Measurements from ENCODE around the gene BCAP31.
"Not testable (repeated sequence)": the region's sequence is repeated elsewhere in the genome, so short reads cannot be mapped to it uniquely, and the experiment has no call there.

BCAP31 gene

GRCh38 chrX:153733651-153734240 is 9.6 kb upstream of the BCAP31 start:
- no peak for DNase-seq

GRCh38 chrX:153732401-153732800 is 8.2 kb upstream of the BCAP31 start:
- DNase-seq = no peak

DNA sequence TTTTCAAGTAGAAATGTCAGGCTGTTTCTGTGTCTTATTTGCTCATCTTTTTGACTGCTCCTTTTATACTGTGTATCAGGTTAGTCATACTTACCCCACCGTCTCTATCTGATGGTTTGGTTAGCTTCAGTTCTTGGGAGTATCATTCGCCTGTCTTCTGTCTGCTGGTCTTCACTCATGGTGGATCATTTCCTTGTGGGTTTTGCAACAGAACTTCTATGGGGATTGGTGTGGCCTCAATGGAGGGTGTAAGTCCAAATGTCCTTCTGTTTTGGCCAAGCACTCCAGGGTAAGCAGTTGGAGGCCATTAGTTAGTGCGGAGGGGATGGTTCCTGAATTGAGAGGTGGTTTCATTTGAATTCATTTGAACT is 7.6 kb upstream of the BCAP31 start:
- no peak for DNase-seq

DNA sequence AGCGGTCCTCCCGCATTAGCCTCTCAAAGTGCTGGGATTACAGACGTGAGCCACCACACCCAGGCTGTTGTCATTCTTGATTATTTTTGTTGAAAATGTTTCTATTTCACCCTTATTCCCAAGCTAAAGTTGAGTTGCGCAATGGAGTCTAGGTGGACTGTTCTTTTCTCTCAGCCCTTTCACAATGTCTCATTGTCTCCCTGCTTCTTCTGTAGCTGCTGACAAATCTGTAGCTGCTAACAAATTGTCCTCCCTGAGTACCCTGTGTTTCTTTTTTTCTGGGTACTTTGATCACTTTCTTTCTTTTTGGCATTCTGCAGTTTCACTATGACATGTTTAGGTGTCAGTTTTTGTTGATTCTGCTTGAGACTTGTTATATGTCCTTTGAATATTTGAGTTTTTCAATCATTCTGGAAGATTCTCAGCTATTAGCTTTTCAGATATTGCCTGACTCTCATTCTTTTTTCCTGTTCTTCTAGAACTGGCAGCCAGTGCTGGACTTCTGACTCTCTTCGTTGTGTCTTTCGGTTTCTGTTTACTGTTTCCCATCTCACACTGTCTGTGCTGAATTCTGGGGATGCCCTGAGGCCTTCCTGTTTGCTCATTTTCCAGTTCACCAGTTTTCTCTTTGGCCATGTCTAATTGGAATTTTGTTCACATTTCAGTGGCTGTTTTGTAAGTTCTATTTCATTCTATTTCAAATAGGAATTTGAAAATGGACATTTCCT is 7.1 kb upstream of the BCAP31 start:
- DNase-seq = no peak

- DNase-seq = not testable (repeated sequence)
Measured at GRCh38 chrX:153730115-153730514, 5.9 kb upstream of the BCAP31 start.

DNA sequence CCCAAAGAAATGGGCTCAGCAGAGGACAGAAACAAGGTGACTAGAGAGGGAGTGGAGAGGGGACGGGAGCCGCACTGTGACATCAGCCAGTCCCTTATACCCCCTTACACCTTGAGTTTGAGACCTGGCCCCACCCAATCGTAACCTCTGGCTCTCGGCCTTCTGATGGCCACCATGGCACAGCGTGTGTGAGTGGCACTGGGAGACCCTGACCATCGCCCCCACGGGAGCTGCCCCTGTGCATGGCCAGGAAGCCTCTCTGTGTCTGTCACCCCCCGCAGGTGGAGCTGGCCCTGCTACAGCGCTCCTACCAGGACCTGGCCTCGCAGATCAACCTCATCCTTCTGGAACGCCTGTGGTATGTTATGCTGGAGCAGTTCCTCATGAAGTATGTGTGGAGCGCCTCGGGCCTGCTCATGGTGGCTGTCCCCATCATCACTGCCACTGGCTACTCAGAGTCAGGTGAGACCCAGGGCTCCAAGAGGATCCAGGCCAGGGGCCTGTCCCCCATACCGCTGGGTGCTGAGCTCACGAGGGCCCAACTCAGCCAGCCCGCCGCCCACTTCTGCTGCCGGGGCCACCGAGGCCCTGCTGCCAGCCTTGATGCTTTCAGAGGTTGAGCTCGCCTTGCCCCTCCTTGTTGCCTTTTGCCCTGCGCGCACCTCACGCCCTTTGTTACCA is 4.9 kb upstream of the BCAP31 start:
- DNase-seq = no peak

- no peak for DNase-seq
Measured at GRCh38 chrX:153728095-153728494, 3.9 kb upstream of the BCAP31 start.

DNA sequence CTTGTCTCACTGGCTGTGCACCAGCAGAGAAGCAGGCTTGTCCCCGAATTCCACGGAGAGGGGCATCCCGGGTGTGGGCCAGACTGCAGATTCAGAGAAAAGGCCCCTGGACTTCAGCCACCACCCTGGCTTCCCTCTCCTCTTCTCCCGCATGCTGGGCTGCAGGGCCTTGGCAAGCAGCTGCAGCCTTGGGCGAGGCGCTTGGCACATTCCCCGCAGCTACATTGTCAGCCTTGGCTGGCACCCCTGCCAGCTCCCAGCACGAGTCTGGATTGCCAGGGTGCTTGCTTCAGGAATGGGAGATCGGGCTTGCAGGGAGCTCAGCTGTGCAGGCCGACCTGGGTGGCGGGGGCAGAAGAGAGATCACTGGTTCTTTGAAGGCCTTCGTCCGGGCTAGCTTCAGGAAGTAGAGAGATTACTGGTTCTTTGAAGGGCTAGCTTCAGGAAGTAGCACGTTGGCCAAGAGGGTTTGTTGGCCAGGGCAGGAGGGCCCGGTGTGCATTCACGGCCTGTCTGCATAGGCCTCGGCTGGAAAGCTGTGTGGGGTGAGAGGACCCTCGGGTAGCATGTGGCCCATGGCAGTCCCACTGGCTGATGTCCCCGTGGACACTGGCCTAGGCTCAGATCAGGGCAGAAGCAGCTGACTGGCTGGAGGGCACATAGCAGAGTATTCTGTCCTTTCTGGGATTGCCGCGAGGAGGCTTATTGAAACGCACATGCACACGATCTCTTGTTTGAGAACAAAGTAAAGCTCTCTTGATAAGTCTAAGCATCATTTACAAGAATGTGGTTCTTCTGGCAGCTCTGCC is 3.1 kb upstream of the BCAP31 start:
- DNase-seq = no peak

GRCh38 chrX:153726286-153727122 is 2.3 kb upstream of the BCAP31 start:
- DNase-seq = peak; percentile 75

GRCh38 chrX:153725832-153726285 is 1.7 kb upstream of the BCAP31 start:
- DNase-seq = no peak

DNA sequence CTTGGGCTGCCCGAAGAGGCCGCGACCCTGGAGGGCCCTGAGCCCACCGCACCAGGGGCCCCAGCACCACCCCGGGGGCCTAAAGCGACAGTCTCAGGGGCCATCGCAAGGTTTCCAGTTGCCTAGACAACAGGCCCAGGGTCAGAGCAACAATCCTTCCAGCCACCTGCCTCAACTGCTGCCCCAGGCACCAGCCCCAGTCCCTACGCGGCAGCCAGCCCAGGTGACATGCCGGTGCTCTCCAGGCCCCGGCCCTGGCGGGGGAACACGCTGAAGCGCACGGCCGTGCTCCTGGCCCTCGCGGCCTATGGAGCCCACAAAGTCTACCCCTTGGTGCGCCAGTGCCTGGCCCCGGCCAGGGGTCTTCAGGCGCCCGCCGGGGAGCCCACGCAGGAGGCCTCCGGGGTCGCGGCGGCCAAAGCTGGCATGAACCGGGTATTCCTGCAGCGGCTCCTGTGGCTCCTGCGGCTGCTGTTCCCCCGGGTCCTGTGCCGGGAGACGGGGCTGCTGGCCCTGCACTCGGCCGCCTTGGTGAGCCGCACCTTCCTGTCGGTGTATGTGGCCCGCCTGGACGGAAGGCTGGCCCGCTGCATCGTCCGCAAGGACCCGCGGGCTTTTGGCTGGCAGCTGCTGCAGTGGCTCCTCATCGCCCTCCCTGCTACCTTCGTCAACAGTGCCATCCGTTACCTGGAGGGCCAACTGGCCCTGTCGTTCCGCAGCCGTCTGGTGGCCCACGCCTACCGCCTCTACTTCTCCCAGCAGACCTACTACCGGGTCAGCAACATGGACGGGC is 1.0 kb upstream of the BCAP31 start:
- DNase-seq = no peak

DNA sequence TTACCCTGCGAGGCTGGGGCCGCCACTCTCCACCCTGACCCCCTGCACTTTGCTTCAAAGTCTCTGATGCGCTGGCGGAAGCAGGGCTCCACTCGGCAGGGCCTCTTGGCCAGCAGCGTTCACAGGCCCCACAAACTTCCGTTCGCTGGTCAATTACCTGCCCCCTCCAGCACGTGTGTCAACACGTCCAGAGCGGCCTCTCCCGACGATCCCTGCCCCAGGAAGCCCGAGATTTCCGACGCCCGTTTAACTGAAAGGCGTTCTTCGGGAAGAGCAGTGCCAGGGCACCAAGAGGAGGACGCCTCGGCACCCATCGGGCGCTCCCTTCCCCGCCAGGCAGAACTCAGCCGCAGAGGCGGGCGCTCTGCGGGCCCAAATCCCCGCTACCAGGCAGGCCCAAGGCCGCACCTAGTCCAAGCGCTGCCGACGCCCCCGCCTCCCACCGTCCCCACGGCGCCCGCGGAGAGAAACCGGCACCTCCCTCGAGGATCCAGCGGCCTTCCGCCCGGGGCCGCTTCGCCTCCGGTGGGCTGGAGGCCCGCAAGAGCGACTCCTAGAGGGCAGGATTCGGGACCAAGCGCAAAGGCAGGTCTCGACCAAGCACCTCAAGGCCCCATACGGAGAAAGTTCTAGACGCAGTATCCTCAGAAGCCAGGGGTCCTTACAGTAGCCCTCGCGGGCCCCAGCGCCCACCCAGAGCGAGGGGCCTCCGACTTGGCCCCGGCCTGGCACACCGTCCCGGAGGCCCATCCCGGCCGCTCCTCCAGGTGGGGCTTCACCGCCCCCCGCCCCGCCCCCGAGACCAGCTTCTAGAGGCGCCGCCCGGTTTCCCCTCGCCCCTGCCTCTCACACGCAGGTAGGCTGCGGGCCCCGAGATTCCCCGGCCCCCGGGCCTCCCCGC is 586 bp downstream of the BCAP31 start:
- DNase-seq = peak; percentile 82

- DNase-seq = no peak
Measured at GRCh38 chrX:153722704-153723350, 1.4 kb downstream of the BCAP31 start.

- DNase-seq = no peak
Measured at GRCh38 chrX:153719701-153720100, 4.5 kb downstream of the BCAP31 start.

DNA sequence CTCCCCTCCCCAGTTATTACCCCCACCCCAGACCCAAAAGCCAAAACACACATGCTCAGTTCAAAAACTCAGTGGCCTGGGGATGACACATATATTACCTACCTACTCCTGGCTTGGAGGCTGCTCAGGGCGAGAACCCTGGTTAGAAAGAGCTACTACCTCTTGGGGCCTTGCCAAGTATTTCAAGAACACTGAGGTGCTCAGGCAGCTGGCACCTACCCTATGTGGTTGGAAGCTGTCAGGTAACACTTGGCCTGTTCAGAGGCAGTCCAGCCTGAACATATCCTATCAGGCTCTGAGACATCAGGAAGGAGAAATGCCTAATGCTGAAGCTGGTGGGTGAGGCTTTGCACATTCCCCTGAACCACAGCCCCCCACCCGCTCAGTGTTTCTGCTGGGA is 4.9 kb downstream of the BCAP31 start:
- DNase-seq = no peak

DNA sequence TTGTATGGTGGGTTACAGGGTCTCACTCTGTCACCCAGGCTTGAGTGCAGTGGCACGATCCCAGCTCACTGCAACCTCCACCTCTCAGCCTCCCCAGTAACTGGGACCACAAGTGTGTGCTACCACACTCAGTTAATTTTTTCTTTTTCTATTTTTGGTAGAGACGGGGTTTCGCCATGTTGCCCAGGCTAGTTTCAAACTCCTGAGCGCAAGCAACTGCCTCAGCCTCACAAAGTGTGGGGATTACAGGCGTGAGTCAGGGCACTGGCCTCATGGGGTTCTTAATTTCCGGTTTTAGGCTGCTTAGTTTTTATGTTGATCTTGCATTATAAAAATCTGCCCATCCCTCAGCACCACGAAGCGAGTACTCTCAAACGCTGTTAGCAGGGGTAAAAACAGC is 6.7 kb downstream of the BCAP31 start:
- no peak for DNase-seq

GRCh38 chrX:153714256-153714655 is 9.9 kb downstream of the BCAP31 start:
- no peak for DNase-seq

GRCh38 chrX:153709726-153710674 is 14.2 kb downstream of the BCAP31 start:
- no peak for DNase-seq

GRCh38 chrX:153708415-153708814 is 15.8 kb downstream of the BCAP31 start:
- peak; percentile 77 for DNase-seq
